ENCODE results near the gene S100B.

GRCh38 chr21:46560568-46561444, 44.1 kb downstream of the S100B start:
- TF ChIP-seq ZNF274 (IDR thresholded peaks at IDR 0.05; ENCODE audit: low read depth, low read length) (no peak), SUZ12 (IDR thresholded peaks at IDR 0.05; ENCODE audit: extremely low read depth, insufficient read depth, insufficient read length) (no peak), YY1 (IDR thresholded peaks at IDR 0.05; ENCODE audit: insufficient read depth, insufficient read length) (no peak)
